ENCODE data around the gene RNF213. TPM values are rescaled to one million over a fixed set of nuclear protein-coding genes. Genes with fewer than 3 reads are reported as not detected.

RNF213 gene
- total and polyA plus RNA-seq, 10 of the 15 experiments (the other 5 are each of a cell fraction or from before 2014, with no cell fraction given): 18.6 to 145 (median 65.8) TPM

- TF ChIP-seq, protein P1, sequence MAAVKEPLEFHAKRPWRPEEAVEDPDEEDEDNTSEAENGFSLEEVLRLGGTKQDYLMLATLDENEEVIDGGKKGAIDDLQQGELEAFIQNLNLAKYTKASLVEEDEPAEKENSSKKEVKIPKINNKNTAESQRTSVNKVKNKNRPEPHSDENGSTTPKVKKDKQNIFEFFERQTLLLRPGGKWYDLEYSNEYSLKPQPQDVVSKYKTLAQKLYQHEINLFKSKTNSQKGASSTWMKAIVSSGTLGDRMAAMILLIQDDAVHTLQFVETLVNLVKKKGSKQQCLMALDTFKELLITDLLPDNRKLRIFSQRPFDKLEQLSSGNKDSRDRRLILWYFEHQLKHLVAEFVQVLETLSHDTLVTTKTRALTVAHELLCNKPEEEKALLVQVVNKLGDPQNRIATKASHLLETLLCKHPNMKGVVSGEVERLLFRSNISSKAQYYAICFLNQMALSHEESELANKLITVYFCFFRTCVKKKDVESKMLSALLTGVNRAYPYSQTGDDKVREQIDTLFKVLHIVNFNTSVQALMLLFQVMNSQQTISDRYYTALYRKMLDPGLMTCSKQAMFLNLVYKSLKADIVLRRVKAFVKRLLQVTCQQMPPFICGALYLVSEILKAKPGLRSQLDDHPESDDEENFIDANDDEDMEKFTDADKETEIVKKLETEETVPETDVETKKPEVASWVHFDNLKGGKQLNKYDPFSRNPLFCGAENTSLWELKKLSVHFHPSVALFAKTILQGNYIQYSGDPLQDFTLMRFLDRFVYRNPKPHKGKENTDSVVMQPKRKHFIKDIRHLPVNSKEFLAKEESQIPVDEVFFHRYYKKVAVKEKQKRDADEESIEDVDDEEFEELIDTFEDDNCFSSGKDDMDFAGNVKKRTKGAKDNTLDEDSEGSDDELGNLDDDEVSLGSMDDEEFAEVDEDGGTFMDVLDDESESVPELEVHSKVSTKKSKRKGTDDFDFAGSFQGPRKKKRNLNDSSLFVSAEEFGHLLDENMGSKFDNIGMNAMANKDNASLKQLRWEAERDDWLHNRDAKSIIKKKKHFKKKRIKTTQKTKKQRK (IDR thresholded peaks at IDR 0.05; ENCODE audit: low read depth, low read length): no peak
- no peak for TF ChIP-seq ZNF384 (IDR thresholded peaks at IDR 0.05; ENCODE audit: borderline replicate concordance, low read depth, low read length)
These were observed 185.1 kb downstream of the RNF213 start (continued) for GRCh38 chr17:80445726-80446110.

DNA sequence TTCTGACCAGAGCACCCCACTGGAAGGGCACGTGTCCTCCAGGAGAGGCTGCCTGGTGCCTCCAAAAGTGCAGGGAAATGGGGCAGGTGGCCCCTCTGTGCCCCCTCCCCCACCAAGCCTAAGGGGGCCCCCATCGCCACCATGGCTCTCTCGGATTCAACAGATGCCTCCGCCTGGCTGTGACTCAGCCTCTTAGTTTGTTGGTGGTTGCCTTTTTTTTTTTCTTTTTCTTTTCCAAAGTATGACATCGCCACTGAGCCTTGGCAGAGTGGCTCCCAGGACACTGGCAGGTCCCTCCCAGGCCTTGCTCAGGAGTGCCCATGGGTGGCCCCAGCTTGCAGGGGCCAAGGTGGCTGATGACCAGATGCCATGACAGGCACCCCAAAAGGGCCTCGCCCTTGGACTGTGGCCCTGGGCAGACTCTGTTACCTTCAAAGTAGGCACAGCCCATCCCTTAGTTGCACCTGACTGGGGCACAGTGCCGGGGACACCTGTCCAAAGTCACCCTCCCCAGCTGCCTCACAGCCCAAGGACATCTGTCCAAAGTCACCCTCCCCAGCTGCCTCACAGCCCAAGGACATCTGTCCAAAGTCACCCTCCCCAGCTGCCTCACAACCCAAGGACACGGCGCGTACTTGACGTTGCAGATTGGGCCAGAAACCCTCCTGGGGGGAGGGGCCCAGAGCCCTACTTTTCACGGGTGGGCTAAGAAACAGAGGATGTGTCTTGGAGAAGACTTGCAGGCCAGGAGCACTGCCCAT lies 186.2 kb downstream of the RNF213 start:
- no peaks in the 10 kb centered on the region; a peak in 1 of 4 replicates for H3K27me3 ChIP-seq (replicated peaks in 1 of 2; ENCODE audit: control insufficient read depth in 2 of 2, insufficient read depth in 2 of 2, low read length in 1 of 2)
- in situ Hi-C loops (cut with MboI): no loop called here
- H3K4me2 ChIP-seq (ENCODE audit: control insufficient read depth, insufficient read depth): no peak overlapping the region
- no peaks in the 10 kb centered on the region for H3K4me1 ChIP-seq (ENCODE audit: control insufficient read depth, insufficient read depth, low read length)
- ChIA-PET CTCF (no interaction called here), SMC1A (ENCODE audit: uncharacterized antibody, unreplicated experiment) (no interaction called here), POLR2A (no interaction called here), RAD21 (ENCODE audit: unreplicated experiment) (no interaction called here)
- H3K27ac ChIP-seq (ENCODE audit: control insufficient read depth, insufficient read depth): no peak overlapping the region
- BruUV-seq (replicated peaks): no TSS peak
- DNase-seq (ENCODE audit: low read depth, low spot score) (no peak), ATAC-seq (no peak), FAIRE-seq (no peak)
- H4K20me1 ChIP-seq (ENCODE audit: control insufficient read depth, insufficient read depth): no peaks in the 10 kb centered on the region
- H3K9ac ChIP-seq (ENCODE audit: control insufficient read depth, insufficient read depth, low read length): no peak overlapping the region
- H2AFZ ChIP-seq (ENCODE audit: control insufficient read depth, low read depth, low read length): no peak overlapping the region
- no peaks in the 10 kb centered on the region for H3K36me3 ChIP-seq (ENCODE audit: control insufficient read depth in 2 of 2, insufficient read depth in 2 of 2, low read length in 1 of 2)
- no peak overlapping the region for H3K4me3 ChIP-seq
- WGBS (ENCODE audit: insufficient coverage, insufficient replicate concordance, low lambda C conversion rate, missing lambda C conversion rate): 36% methylated on average over 12 of the region's 12 CpGs
- H3K79me2 ChIP-seq (ENCODE audit: control insufficient read depth, insufficient read depth, low read length): no peaks in the 10 kb centered on the region
- intact Hi-C loops (cut with micrococcal nuclease; ENCODE audit: unreplicated experiment): no loop called here
- no peaks in the 10 kb centered on the region for H3K9me3 ChIP-seq (replicated peaks; ENCODE audit: control insufficient read depth, insufficient read depth, low read length)
- no peak for TF ChIP-seq SMARCA5 (IDR thresholded peaks at IDR 0.05)
- no peak for TF ChIP-seq ELK1 (IDR thresholded peaks at IDR 0.05; ENCODE audit: low read depth, low read length)
- no peak for TF ChIP-seq EP300 (IDR thresholded peaks at IDR 0.05; ENCODE audit: borderline replicate concordance in 1 of 2, control insufficient read depth in 1 of 2, low read depth in 2 of 2, low read length in 2 of 2)
- TF ChIP-seq PKNOX1 (IDR thresholded peaks at IDR 0.05): no peak
- no peak for TF ChIP-seq HDAC6 (IDR thresholded peaks at IDR 0.05; ENCODE audit: unreplicated experiment)
- no peak for TF ChIP-seq MTA3 (IDR thresholded peaks at IDR 0.05; ENCODE audit: borderline replicate concordance, low read length)
- no peak for TF ChIP-seq RAD21 (IDR thresholded peaks at IDR 0.05; ENCODE audit: insufficient read depth, low read depth, low read length)
- no peak for TF ChIP-seq ZNF207 (IDR thresholded peaks at IDR 0.05; ENCODE audit: borderline replicate concordance)
- TF ChIP-seq, protein P1 (IDR thresholded peaks at IDR 0.05; ENCODE audit: low read depth, low read length): no peak
- TF ChIP-seq CHD4 (IDR thresholded peaks at IDR 0.05): no peak
- TF ChIP-seq POU2F2 (IDR thresholded peaks at IDR 0.05; ENCODE audit: borderline replicate concordance, low read depth, low read length): no peak

Measured in GM12878 (cell line).